SHP77 (cell line): ENCODE results near the gene ABCA10.

Experiments used
- DNase-seq, 2 experiments: peaks; one replicate each; lab custom pipeline; 2025; lab: John Stamatoyannopoulos, UW

The ABCA10 gene

GRCh38 chr17:69103557-69104233, 124.9 kb downstream of the ABCA10 start:
- DNase-seq, result no peak

- DNase-seq, result no peak
Observed at GRCh38 chr17:69098625-69099024, 130.0 kb downstream of the ABCA10 start.
